ENCODE results near the gene UPK3B. TPM values are rescaled to one million over a fixed set of nuclear protein-coding genes. Genes with fewer than 3 reads are reported as not detected.
"Not testable (repeated sequence)": the region's sequence is repeated elsewhere in the genome, so short reads cannot be mapped to it uniquely, and the experiment has no call there.

UPK3B gene
- total and polyA plus RNA-seq, 2 donors from 2014 or later, result 0.15 to 1.9 TPM

GRCh38 chr7:76497918-76498582 lies 12.3 kb upstream of the UPK3B start:
- H3K9ac ChIP-seq (ENCODE audit: low read length in 3 of 3); FAIRE-seq; intact Hi-C loops (cut with DNase I); H3K4me3 ChIP-seq (ENCODE audit: low read length in 3 of 3); H3K27ac ChIP-seq (ENCODE audit: low read depth in 2 of 2, low read length in 2 of 2); H3K4me1 ChIP-seq (ENCODE audit: control insufficient read depth in 2 of 3, insufficient read depth in 2 of 3, low read depth in 1 of 3, low read length in 3 of 3); H3K9me3 ChIP-seq (ENCODE audit: control insufficient read depth in 2 of 3, insufficient read depth in 1 of 3, low read length in 3 of 3); H3K27me3 ChIP-seq (ENCODE audit: control insufficient read depth, insufficient read depth, low read length); H3K36me3 ChIP-seq (ENCODE audit: control insufficient read depth in 2 of 3, insufficient read depth in 3 of 3, low read length in 3 of 3): not testable (repeated sequence)
- peak in 1 of 5 donors; percentile 71 for DNase-seq

DNA sequence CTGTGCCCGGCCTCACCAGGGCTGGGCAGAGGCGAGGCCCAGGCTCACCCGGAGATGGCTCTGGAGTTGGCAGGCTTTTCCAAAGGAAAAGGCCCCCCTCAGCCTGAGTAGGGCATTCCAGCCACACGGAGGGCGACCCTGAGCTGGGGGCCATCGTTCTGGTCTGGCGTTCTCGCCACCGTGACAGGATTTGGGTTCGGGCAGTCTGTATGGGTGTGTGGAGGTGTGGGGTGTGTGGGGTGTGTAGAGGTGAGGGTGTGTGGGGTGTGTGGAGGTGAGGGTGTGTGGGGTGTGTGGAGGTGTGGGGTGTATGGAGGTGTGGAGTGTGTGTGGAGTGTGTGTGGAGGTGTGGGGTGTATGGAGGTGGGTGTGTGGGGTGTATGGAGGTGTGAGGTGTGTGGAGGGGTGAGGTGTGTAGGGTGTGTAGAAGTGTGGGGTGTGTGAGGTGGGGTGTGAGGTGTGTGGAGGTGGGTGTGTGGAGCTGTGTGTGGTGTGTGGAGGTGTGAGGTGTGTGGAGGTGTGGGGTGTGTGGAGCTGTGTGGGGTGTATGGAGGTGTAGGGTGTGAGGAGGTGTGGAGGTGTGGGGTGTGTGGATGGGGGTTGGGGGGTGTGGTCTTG lies 11.7 kb upstream of the UPK3B start:
- intact Hi-C loops (cut with DNase I); H3K27ac ChIP-seq (ENCODE audit: low read depth in 2 of 2, low read length in 2 of 2); FAIRE-seq; H3K4me3 ChIP-seq (ENCODE audit: low read length in 3 of 3); H3K27me3 ChIP-seq (ENCODE audit: control insufficient read depth, insufficient read depth, low read length); H3K9ac ChIP-seq (ENCODE audit: low read length in 3 of 3); H3K36me3 ChIP-seq (ENCODE audit: control insufficient read depth in 2 of 3, insufficient read depth in 3 of 3, low read length in 3 of 3); H3K9me3 ChIP-seq (ENCODE audit: control insufficient read depth in 2 of 3, insufficient read depth in 1 of 3, low read length in 3 of 3); H3K4me1 ChIP-seq (ENCODE audit: control insufficient read depth in 2 of 3, insufficient read depth in 2 of 3, low read depth in 1 of 3, low read length in 3 of 3): not testable (repeated sequence)
- peak in 1 of 5 donors; percentile 37 for DNase-seq

DNA sequence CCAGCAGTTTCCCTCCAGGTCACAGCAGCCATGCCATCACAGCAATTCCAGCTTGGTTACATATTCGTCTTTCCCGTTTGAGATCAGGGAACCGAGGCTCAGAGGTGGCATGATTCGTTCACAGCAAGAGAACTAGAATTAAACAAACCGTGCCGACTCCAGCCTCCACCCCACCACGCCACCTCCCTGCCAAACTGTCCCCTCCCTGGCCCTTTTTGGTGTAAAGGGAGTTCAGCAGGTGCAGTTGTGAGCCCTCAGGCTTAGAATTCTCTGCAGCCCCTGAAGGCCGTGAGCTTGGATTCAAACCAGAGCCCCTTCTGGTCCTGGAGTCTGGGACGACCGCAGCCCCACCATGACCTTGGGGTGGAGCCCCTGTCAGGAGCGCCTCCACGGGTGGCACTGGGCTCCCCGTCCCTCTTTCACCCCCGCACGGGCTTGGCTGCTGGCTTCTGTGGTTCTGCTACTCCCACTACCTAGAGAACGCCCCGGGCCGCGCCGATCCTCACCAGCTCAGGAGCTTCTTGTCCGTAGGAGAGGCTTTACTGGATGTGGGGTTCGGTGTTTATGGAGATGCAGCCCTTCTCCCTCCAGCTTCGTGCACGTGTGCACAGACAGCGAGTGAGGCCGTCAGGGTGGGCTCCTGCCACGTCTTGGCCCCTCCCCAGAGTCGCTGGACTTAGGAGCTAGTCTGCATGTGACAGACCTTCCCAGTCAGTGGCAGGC lies 11.0 kb upstream of the UPK3B start:
- H3K4me3 ChIP-seq (ENCODE audit: low read length in 3 of 3); H3K36me3 ChIP-seq (ENCODE audit: control insufficient read depth in 2 of 3, insufficient read depth in 3 of 3, low read length in 3 of 3); H3K27ac ChIP-seq (ENCODE audit: low read depth in 2 of 2, low read length in 2 of 2); H3K9ac ChIP-seq (ENCODE audit: low read length in 3 of 3); H3K27me3 ChIP-seq (ENCODE audit: control insufficient read depth, insufficient read depth, low read length); FAIRE-seq; DNase-seq; intact Hi-C loops (cut with DNase I); H3K9me3 ChIP-seq (ENCODE audit: control insufficient read depth in 2 of 3, insufficient read depth in 1 of 3, low read length in 3 of 3); H3K4me1 ChIP-seq (ENCODE audit: control insufficient read depth in 2 of 3, insufficient read depth in 2 of 3, low read depth in 1 of 3, low read length in 3 of 3): not testable (repeated sequence)

GRCh38 chr7:76499924-76500241 lies 10.5 kb upstream of the UPK3B start:
- FAIRE-seq; intact Hi-C loops (cut with DNase I); H3K4me3 ChIP-seq (ENCODE audit: low read length in 3 of 3); H3K27ac ChIP-seq (ENCODE audit: low read depth in 2 of 2, low read length in 2 of 2); H3K36me3 ChIP-seq (ENCODE audit: control insufficient read depth in 2 of 3, insufficient read depth in 3 of 3, low read length in 3 of 3); H3K4me1 ChIP-seq (ENCODE audit: control insufficient read depth in 2 of 3, insufficient read depth in 2 of 3, low read depth in 1 of 3, low read length in 3 of 3); H3K27me3 ChIP-seq (ENCODE audit: control insufficient read depth, insufficient read depth, low read length); H3K9ac ChIP-seq (ENCODE audit: low read length in 3 of 3); H3K9me3 ChIP-seq (ENCODE audit: control insufficient read depth in 2 of 3, insufficient read depth in 1 of 3, low read length in 3 of 3); DNase-seq: not testable (repeated sequence)

GRCh38 chr7:76502224-76502623 lies 8.1 kb upstream of the UPK3B start:
- H3K27me3 ChIP-seq (ENCODE audit: control insufficient read depth, insufficient read depth, low read length); H3K36me3 ChIP-seq (ENCODE audit: control insufficient read depth in 2 of 3, insufficient read depth in 3 of 3, low read length in 3 of 3); intact Hi-C loops (cut with DNase I); FAIRE-seq; H3K9me3 ChIP-seq (ENCODE audit: control insufficient read depth in 2 of 3, insufficient read depth in 1 of 3, low read length in 3 of 3); H3K27ac ChIP-seq (ENCODE audit: low read depth in 2 of 2, low read length in 2 of 2); H3K4me1 ChIP-seq (ENCODE audit: control insufficient read depth in 2 of 3, insufficient read depth in 2 of 3, low read depth in 1 of 3, low read length in 3 of 3); H3K9ac ChIP-seq (ENCODE audit: low read length in 3 of 3); H3K4me3 ChIP-seq (ENCODE audit: low read length in 3 of 3): not testable (repeated sequence)
- peak in 1 of 5 donors; percentile 60 for DNase-seq

DNA sequence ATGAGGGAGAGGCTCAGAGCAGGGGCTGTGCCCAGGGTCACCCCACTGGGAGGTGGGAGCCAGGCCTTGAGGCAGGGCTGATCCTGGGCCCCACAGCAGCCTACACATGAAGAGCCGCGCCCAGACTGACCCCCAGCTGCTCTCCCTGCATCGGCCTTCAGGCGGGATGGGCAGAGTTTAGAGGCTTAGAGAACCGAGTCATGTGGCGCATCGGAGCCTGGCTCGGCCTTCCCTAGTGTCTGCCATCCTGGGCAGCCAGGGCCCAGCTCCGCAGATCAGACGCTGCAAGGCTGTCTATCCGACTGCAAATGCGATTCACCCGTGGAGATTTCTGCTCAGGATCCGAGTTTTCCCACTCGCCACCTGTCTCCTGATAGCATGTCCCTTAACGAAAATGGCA lies 7.5 kb upstream of the UPK3B start:
- H3K27ac ChIP-seq (ENCODE audit: low read depth in 2 of 2, low read length in 2 of 2); FAIRE-seq; H3K9me3 ChIP-seq (ENCODE audit: control insufficient read depth in 2 of 3, insufficient read depth in 1 of 3, low read length in 3 of 3); H3K36me3 ChIP-seq (ENCODE audit: control insufficient read depth in 2 of 3, insufficient read depth in 3 of 3, low read length in 3 of 3); intact Hi-C loops (cut with DNase I); H3K4me3 ChIP-seq (ENCODE audit: low read length in 3 of 3); H3K9ac ChIP-seq (ENCODE audit: low read length in 3 of 3); H3K27me3 ChIP-seq (ENCODE audit: control insufficient read depth, insufficient read depth, low read length); H3K4me1 ChIP-seq (ENCODE audit: control insufficient read depth in 2 of 3, insufficient read depth in 2 of 3, low read depth in 1 of 3, low read length in 3 of 3): not testable (repeated sequence)
- peak in 1 of 5 donors; percentile 61 for DNase-seq

DNA sequence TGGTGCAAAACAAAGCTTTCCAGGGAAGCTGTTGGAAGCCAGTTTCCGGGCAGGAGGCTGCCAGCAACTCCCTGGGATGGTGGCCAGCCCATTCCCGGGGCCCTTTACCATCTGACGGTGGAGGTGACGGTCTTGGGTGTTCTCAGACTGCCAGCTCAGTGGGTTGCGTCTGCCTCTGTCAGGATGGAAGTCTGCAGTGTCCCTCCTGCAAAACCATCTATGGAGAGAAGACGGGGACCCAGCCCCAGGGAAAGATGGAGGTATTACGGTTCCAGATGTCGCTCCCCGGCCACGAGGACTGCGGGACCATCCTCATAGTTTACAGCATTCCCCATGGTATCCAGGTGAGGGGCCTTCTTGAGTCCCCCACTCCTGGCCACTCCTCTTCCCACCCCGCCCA lies 7.1 kb upstream of the UPK3B start:
- H3K9me3 ChIP-seq (ENCODE audit: control insufficient read depth in 2 of 3, insufficient read depth in 1 of 3, low read length in 3 of 3); H3K4me3 ChIP-seq (ENCODE audit: low read length in 3 of 3); FAIRE-seq; H3K27ac ChIP-seq (ENCODE audit: low read depth in 2 of 2, low read length in 2 of 2); H3K36me3 ChIP-seq (ENCODE audit: control insufficient read depth in 2 of 3, insufficient read depth in 3 of 3, low read length in 3 of 3); H3K4me1 ChIP-seq (ENCODE audit: control insufficient read depth in 2 of 3, insufficient read depth in 2 of 3, low read depth in 1 of 3, low read length in 3 of 3); intact Hi-C loops (cut with DNase I); H3K27me3 ChIP-seq (ENCODE audit: control insufficient read depth, insufficient read depth, low read length); H3K9ac ChIP-seq (ENCODE audit: low read length in 3 of 3): not testable (repeated sequence)
- peak in 1 of 5 donors; percentile 41 for DNase-seq

- H3K9ac ChIP-seq (ENCODE audit: low read length in 3 of 3); H3K4me1 ChIP-seq (ENCODE audit: control insufficient read depth in 2 of 3, insufficient read depth in 2 of 3, low read depth in 1 of 3, low read length in 3 of 3); FAIRE-seq; intact Hi-C loops (cut with DNase I); H3K27me3 ChIP-seq (ENCODE audit: control insufficient read depth, insufficient read depth, low read length); H3K27ac ChIP-seq (ENCODE audit: low read depth in 2 of 2, low read length in 2 of 2); H3K9me3 ChIP-seq (ENCODE audit: control insufficient read depth in 2 of 3, insufficient read depth in 1 of 3, low read length in 3 of 3); H3K36me3 ChIP-seq (ENCODE audit: control insufficient read depth in 2 of 3, insufficient read depth in 3 of 3, low read length in 3 of 3); H3K4me3 ChIP-seq (ENCODE audit: low read length in 3 of 3): not testable (repeated sequence)
- peak in 1 of 5 donors; percentile 44 for DNase-seq
Observed at GRCh38 chr7:76504351-76505167, 5.8 kb upstream of the UPK3B start.

All from kidney (tissue), 11 donors.